Measurements from ENCODE around the gene PRSS50.

DNA sequence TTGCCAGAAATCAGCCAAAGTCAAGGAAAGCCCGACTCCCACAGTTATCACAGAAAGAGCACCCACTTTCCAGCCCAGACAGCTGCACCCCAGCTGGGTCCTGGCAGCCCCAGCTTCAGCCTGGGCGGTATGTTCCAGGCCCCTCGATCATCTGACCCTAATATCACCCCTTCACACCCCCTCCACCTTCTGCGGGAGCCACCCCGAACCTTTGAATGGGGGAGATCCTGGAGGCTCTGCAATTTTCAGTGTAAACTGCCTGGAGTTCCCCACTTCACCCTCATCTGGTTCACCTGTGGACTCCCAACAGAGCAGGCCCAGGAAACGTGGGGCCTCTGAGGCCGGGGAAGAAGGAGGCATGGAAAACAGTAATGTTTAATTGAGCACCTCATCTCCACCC is 5.9 kb downstream of the PRSS50 start:
- TF ChIP-seq, protein P1, sequence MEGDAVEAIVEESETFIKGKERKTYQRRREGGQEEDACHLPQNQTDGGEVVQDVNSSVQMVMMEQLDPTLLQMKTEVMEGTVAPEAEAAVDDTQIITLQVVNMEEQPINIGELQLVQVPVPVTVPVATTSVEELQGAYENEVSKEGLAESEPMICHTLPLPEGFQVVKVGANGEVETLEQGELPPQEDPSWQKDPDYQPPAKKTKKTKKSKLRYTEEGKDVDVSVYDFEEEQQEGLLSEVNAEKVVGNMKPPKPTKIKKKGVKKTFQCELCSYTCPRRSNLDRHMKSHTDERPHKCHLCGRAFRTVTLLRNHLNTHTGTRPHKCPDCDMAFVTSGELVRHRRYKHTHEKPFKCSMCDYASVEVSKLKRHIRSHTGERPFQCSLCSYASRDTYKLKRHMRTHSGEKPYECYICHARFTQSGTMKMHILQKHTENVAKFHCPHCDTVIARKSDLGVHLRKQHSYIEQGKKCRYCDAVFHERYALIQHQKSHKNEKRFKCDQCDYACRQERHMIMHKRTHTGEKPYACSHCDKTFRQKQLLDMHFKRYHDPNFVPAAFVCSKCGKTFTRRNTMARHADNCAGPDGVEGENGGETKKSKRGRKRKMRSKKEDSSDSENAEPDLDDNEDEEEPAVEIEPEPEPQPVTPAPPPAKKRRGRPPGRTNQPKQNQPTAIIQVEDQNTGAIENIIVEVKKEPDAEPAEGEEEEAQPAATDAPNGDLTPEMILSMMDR (IDR thresholded peaks at IDR 0.05), result no peak
- TF ChIP-seq POLR2A (IDR thresholded peaks at IDR 0.05) (no peak), POLR2AphosphoS5 (IDR thresholded peaks at IDR 0.05) (no peak)
